Measurements from ENCODE around the gene CELA1.

GRCh38 chr12:51329742-51330141 lies 16.7 kb downstream of the CELA1 start:
- no peak for TF ChIP-seq POLR2A (IDR thresholded peaks at IDR 0.05)
- TF ChIP-seq CTCF (IDR thresholded peaks at IDR 0.05): no peak
